Trophoblast cell (in vitro differentiated cells and primary cell): ENCODE measurements around the gene ENTPD8.

Source experiments
- DNase-seq, 2 donors: peaks; one replicate each; pipeline ENCODE4 v3.0.0-alpha.2; 2016
- H2AFZ ChIP-seq: 2 replicates; pipeline ENCODE4 v1.6.1; 2013; ENCODE audit warnings: low read length, moderate library complexity, mild to moderate bottlenecking; ENCODE audit not compliant: insufficient read depth, poor library complexity
- H2AK5ac ChIP-seq: 2 replicates; pipeline ENCODE4 v1.6.1; 2013; ENCODE audit warnings: mild to moderate bottlenecking, low read length
- H2BK120ac ChIP-seq: 2 replicates; pipeline ENCODE4 v1.6.1; 2013; ENCODE audit warnings: low read length, mild to moderate bottlenecking, moderate library complexity; ENCODE audit not compliant: insufficient read depth, poor library complexity
- H2BK12ac ChIP-seq: 2 replicates; pipeline ENCODE4 v1.6.1; 2013; ENCODE audit warnings: mild to moderate bottlenecking, low read length, moderate library complexity
- H2BK5ac ChIP-seq: 2 replicates; pipeline ENCODE4 v1.6.1; 2013; ENCODE audit warnings: low read length, low read depth, moderate library complexity, mild to moderate bottlenecking; ENCODE audit not compliant: poor library complexity
- H3K14ac ChIP-seq: 2 replicates; pipeline ENCODE4 v1.6.1; 2013; ENCODE audit warnings: mild to moderate bottlenecking, low read length
- H3K18ac ChIP-seq: 2 replicates; pipeline ENCODE4 v1.6.1; 2013; ENCODE audit warnings: mild to moderate bottlenecking, low read length
- H3K23ac ChIP-seq: 2 replicates; pipeline ENCODE4 v1.6.1; 2013; ENCODE audit warnings: low read length
- H3K27ac ChIP-seq: 2 replicates; pipeline ENCODE4 v1.5.1; 2013; ENCODE audit warnings: low read depth, mild to moderate bottlenecking, inconsistent platforms, low read length, moderate library complexity
- H3K27me3 ChIP-seq: 2 replicates; pipeline ENCODE4 v1.6.1; 2013; ENCODE audit warnings: inconsistent platforms, mild to moderate bottlenecking, low read length, moderate library complexity; ENCODE audit not compliant: insufficient read depth
- H3K36me3 ChIP-seq, 2 experiments: 1 replicate in 1 of 2; 2 replicates in 1 of 2; pipeline ENCODE4 v1.6.1; 2013; ENCODE audit warnings: low read length in 2 of 2, mild to moderate bottlenecking in 2 of 2, moderate library complexity in 1 of 2; ENCODE audit not compliant: insufficient read depth in 2 of 2, control insufficient read depth in 1 of 2
- H3K4ac ChIP-seq: 2 replicates; pipeline ENCODE4 v1.6.1; 2013; ENCODE audit warnings: low read depth, mild to moderate bottlenecking, low read length, moderate library complexity
- H3K4me1 ChIP-seq, 2 experiments: 1 replicate in 1 of 2; 2 replicates in 1 of 2; pipeline ENCODE4 v1.6.1; 2013; ENCODE audit warnings: low read length in 2 of 2, mild to moderate bottlenecking in 2 of 2, moderate library complexity in 1 of 2; ENCODE audit not compliant: insufficient read depth in 2 of 2, control insufficient read depth in 1 of 2
- H3K4me2 ChIP-seq: 2 replicates; pipeline ENCODE4 v1.6.1; 2013; ENCODE audit warnings: inconsistent platforms, mild to moderate bottlenecking, low read length, moderate library complexity
- H3K4me3 ChIP-seq: 2 replicates; pipeline ENCODE4 v1.5.1; 2013; ENCODE audit warnings: mild to moderate bottlenecking, low read depth, low read length, inconsistent platforms
- H3K79me1 ChIP-seq: one replicate; pipeline ENCODE4 v1.6.1; 2013; ENCODE audit warnings: low read length
- H3K79me2 ChIP-seq: 2 replicates; pipeline ENCODE4 v1.6.1; 2013; ENCODE audit warnings: low read length, mild to moderate bottlenecking; ENCODE audit not compliant: control insufficient read depth, insufficient read depth, poor library complexity
- H3K9ac ChIP-seq: 2 replicates; pipeline ENCODE4 v1.6.1; 2013; ENCODE audit warnings: mild to moderate bottlenecking, low read length
- H3K9me3 ChIP-seq: 2 replicates; pipeline ENCODE4 v1.6.1; 2013; ENCODE audit warnings: low read depth, mild to moderate bottlenecking, control low read depth, inconsistent platforms, low read length; ENCODE audit not compliant: insufficient read depth
- H4K12ac ChIP-seq: 2 replicates; pipeline ENCODE4 v1.6.1; 2013; ENCODE audit warnings: low read depth, mild to moderate bottlenecking, low read length, moderate library complexity
- H4K8ac ChIP-seq: 2 replicates; pipeline ENCODE4 v1.6.1; 2013; ENCODE audit warnings: low read depth, mild to moderate bottlenecking, low read length, moderate library complexity
- H4K91ac ChIP-seq: one replicate; pipeline ENCODE4 v1.6.1; 2013; ENCODE audit warnings: low read depth, mild to moderate bottlenecking, low read length, moderate library complexity
- WGBS: extraction: QIAGEN DNeasy Blood & Tissue Kit; methylation state at CpG from one replicate; pipeline ENCODE4 v1.1.7; 2013; ENCODE audit warnings: missing lambda C conversion rate; ENCODE audit not compliant: insufficient read length, insufficient coverage; ENCODE audit errors: extremely low coverage; 5-methylcytosine and 5-hydroxymethylcytosine counted together

ENTPD8 gene

DNA sequence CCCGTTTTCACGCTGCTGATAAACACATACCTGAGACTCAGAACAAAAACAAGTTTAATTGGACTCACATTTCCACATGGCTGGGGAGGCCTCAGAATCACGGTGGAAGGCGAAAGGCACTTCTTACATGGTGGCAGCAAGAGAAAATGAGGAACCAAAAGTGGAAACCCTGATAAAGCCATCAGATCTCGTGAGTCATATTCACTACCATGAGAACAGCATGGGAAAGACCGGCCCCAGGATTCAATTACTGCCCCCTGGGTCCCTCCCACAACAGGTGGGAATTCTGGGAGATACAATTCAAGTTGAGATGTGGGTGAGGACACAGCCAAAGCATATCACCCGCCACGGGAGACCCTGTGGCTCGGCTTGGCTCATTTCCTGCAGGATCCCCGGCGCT, 38.4 kb downstream of the ENTPD8 start:
- Histone ChIP-seq H2AFZ (no peak overlapping the region), H3K4ac (no peak overlapping the region), H3K27ac (no peak overlapping the region), H2AK5ac (no peak overlapping the region), H3K4me1 (peaks cover 0 to 9% of the 10 kb centered on the region in 2 experiments), H3K27me3 (peaks cover 3% of the 10 kb centered on the region), H3K23ac (no peak overlapping the region), H3K79me2 (no peaks in the 10 kb centered on the region), H3K18ac (no peak overlapping the region), H2BK120ac (no peak overlapping the region), H3K79me1 (peaks cover 2% of the 10 kb centered on the region), H2BK12ac (no peak overlapping the region), H3K4me3 (no peak overlapping the region), H3K4me2 (no peak overlapping the region), H3K36me3 (no peaks in the 10 kb centered on the region), H4K8ac (no peak overlapping the region), H3K9me3 (peaks cover 3% of the 10 kb centered on the region), H4K12ac (no peak overlapping the region), H2BK5ac (no peak overlapping the region), H3K9ac (no peak overlapping the region), H4K91ac (no peak overlapping the region), H3K14ac (no peak overlapping the region)
- no CpG with 5 or more reads among the region's 11 CpGs for WGBS
- DNase-seq, result no peak

DNA sequence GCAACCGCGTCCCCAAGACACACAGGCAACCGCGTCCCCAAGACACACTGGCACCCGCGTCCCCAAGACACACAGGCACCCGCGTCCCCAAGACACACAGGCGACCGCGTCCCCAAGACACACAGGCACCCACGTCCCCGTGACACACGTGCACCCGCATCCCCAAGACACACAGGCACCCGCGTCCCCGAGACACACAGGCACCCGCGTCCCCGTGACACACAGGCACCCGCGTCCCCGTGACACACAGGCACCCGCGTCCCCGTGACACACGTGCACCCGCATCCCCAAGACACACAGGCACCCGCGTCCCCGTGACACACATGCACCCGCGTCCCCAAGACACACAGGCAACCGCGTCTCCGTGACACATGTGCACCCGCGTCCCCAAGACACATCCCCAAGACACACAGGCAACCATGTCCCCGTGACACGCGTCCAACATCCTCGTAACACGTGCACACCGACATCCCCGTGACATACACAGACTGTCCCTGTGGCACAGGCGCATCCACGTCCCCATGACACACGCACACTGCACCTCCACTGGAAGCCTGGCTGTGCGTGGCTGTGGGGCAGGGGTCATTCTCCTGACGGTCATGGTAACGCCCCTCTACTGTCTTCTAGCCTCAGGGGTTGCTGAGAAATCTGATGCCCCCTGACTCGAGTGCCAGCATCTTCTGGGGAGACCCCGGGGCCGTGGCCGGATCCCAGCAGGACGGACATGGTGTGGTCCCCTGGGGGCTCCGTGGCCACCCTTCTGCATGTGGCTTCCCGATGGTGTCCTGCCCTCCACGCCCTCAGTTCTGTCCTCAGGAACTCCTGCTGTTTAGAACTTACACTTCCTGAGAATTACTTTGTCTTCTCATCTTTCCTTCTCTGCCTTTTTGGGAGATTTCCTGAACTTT, 42.3 kb downstream of the ENTPD8 start:
- Histone ChIP-seq H2AFZ (no peak overlapping the region), H3K18ac (no peak overlapping the region), H3K79me1 (no peaks in the 10 kb centered on the region), H3K36me3 (no peaks in the 10 kb centered on the region), H3K79me2 (no peaks in the 10 kb centered on the region), H3K9ac (no peak overlapping the region), H3K14ac (no peak overlapping the region), H4K91ac (no peak overlapping the region), H3K4ac (no peak overlapping the region), H2AK5ac (no peak overlapping the region), H3K4me1 (peaks cover 0 to 5% of the 10 kb centered on the region in 2 experiments), H3K9me3 (peaks cover 3% of the 10 kb centered on the region), H3K4me2 (no peak overlapping the region), H2BK12ac (no peak overlapping the region), H3K4me3 (peak overlapping the region; percentile 37), H4K12ac (no peak overlapping the region), H3K27ac (no peak overlapping the region), H2BK5ac (no peak overlapping the region), H2BK120ac (no peak overlapping the region), H4K8ac (no peak overlapping the region), H3K23ac (no peak overlapping the region), H3K27me3 (no peaks in the 10 kb centered on the region)
- DNase-seq, result no peak
- WGBS, result no CpG with 5 or more reads among the region's 60 CpGs

GRCh38 chr9:137397675-137398423, 43.3 kb downstream of the ENTPD8 start:
- no peak overlapping the region for H4K91ac ChIP-seq
- no peak overlapping the region for H2BK120ac ChIP-seq
- H3K9ac ChIP-seq, result no peak overlapping the region
- H4K8ac ChIP-seq, result no peak overlapping the region
- no peak overlapping the region for H4K12ac ChIP-seq
- H3K36me3 ChIP-seq, result no peaks in the 10 kb centered on the region
- H3K18ac ChIP-seq, result no peak overlapping the region
- no peak overlapping the region for H2BK12ac ChIP-seq
- no peaks in the 10 kb centered on the region for H3K27me3 ChIP-seq
- no peak overlapping the region for H3K4me3 ChIP-seq
- no peak for DNase-seq
- peaks cover 3% of the 10 kb centered on the region for H3K9me3 ChIP-seq
- H2AK5ac ChIP-seq, result no peak overlapping the region
- H2BK5ac ChIP-seq, result no peak overlapping the region
- H3K79me1 ChIP-seq, result no peaks in the 10 kb centered on the region
- H3K4me2 ChIP-seq, result no peak overlapping the region
- no CpG with 5 or more reads among the region's 20 CpGs for WGBS
- no peak overlapping the region for H3K27ac ChIP-seq
- H3K4me1 ChIP-seq, result peaks cover 0 to 5% of the 10 kb centered on the region in 2 experiments
- no peaks in the 10 kb centered on the region for H3K79me2 ChIP-seq
- no peak overlapping the region for H3K23ac ChIP-seq
- H2AFZ ChIP-seq, result no peak overlapping the region
- H3K14ac ChIP-seq, result no peak overlapping the region
- H3K4ac ChIP-seq, result no peak overlapping the region

DNA sequence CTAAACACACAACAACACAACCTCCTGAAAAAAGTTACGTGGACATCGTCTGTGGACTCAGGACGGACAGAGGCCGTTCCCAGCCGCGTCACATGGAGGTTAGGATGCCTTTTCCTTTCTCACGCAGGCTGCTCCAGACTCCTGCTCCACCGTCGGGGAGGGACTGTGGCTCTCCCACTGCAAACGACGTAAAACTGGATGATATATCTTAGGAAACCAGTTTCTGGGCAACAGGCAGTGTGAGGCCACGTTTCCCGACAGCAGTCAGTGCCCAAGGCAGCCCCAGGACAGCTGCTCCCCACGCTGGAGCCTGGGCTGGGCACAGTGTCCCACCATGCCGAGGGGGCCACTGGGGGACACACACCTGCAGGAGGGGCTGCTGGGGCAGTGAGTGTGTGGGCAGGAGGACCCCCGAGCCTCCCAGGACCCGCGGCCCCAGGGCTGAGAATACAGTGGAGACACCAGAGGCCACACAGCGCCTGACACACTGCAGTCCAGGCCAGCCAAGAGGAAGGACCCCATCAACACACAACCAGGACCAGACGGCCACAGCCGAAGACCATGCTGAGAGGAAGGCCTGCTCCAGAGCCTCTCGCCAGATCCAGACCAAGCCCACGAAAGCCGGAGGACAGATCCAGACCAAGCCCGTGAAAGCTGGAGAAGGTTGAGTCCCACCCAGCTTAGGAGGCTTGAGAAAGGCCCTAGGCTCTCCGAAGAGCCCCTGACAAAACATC, 44.4 kb downstream of the ENTPD8 start:
- Histone ChIP-seq H3K14ac (no peak overlapping the region), H3K27me3 (no peaks in the 10 kb centered on the region), H4K8ac (no peak overlapping the region), H3K9ac (no peak overlapping the region), H2BK120ac (no peak overlapping the region), H3K79me1 (no peaks in the 10 kb centered on the region), H3K23ac (no peak overlapping the region), H3K4me3 (no peak overlapping the region), H3K4me1 (peaks cover 0 to 5% of the 10 kb centered on the region in 2 experiments), H2BK12ac (no peak overlapping the region), H2AFZ (no peak overlapping the region), H3K36me3 (no peaks in the 10 kb centered on the region), H4K12ac (no peak overlapping the region), H3K4ac (no peak overlapping the region), H2AK5ac (no peak overlapping the region), H3K4me2 (no peak overlapping the region), H2BK5ac (no peak overlapping the region), H3K18ac (no peak overlapping the region), H3K27ac (no peak overlapping the region), H4K91ac (no peak overlapping the region), H3K79me2 (no peaks in the 10 kb centered on the region), H3K9me3 (peaks cover 3% of the 10 kb centered on the region)
- no CpG with 5 or more reads among the region's 26 CpGs for WGBS
- no peak for DNase-seq
